Gastrocnemius medialis (tissue), 4 donors: Measurements from ENCODE around the gene PIP5K1C.

Experiments
- POLR2A ChIP-seq, 2 donors: fragments of 450-650 bp; IDR thresholded peaks; one replicate each; pipeline ENCODE4 v1.6.1; 2017; ENCODE audit warnings: antibody characterized with exemption in 2 of 2, mild to moderate bottlenecking in 2 of 2, moderate library complexity in 2 of 2
- TF ChIP-seq, protein P1 (sequence below), 5 experiments: fragments of 450-650 bp in 3 of 5; fragments of 200-600 bp in 2 of 5; sonication (generic) in 2 of 5; IDR thresholded peaks in 4 of 5; conservative IDR thresholded peaks in 1 of 5; 1 replicate in 4 of 5; 2 replicates in 1 of 5; pipeline ENCODE4 v1.5.1; 2016 to 2019; ENCODE audit warnings: antibody characterized with exemption in 5 of 5, mild to moderate bottlenecking in 3 of 5, moderate library complexity in 3 of 5

DNA sequence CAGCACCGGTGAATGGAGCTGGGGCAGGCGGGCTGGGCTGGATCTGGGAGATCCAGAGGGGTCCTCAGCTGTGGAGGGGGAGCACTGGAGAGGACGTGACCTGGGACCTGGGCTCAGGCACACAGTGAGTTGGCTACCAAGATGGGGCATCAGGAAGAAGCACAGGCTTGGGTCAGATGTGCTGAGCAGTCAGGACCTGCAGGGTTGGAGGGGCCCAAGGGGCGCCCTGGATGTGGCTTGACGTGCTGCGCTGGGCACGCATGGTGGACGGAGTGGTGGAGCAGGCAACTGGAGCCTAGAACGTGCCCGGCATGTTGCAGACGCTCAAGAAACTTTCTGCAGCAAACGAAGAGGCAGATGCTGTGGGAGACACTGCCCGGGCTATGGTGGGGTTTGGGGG, 20.7 kb downstream of the PIP5K1C start:
- TF ChIP-seq POLR2A (IDR thresholded peaks at IDR 0.05): no peak
- TF ChIP-seq, protein P1, sequence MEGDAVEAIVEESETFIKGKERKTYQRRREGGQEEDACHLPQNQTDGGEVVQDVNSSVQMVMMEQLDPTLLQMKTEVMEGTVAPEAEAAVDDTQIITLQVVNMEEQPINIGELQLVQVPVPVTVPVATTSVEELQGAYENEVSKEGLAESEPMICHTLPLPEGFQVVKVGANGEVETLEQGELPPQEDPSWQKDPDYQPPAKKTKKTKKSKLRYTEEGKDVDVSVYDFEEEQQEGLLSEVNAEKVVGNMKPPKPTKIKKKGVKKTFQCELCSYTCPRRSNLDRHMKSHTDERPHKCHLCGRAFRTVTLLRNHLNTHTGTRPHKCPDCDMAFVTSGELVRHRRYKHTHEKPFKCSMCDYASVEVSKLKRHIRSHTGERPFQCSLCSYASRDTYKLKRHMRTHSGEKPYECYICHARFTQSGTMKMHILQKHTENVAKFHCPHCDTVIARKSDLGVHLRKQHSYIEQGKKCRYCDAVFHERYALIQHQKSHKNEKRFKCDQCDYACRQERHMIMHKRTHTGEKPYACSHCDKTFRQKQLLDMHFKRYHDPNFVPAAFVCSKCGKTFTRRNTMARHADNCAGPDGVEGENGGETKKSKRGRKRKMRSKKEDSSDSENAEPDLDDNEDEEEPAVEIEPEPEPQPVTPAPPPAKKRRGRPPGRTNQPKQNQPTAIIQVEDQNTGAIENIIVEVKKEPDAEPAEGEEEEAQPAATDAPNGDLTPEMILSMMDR (IDR thresholded peaks at IDR 0.05 in 4 of 5, conservative IDR thresholded peaks at IDR 0.05 in 1 of 5): no peak
